Natural killer cell (primary cell): ENCODE results near the gene BTBD9. TPM values are rescaled to one million over a fixed set of nuclear protein-coding genes. Genes with fewer than 3 reads are reported as not detected.

Experiments used
- ATAC-seq, 3 donors: fragments of 150-1000 bp in 2 of 3; fragments of 200-7000 bp in 1 of 3; cut with Tn5 transposase; 1 replicate in 1 of 3; 2 replicates in 2 of 3; pipeline ENCODE4 v1.10.0; 2021; ENCODE audit warnings: mild to moderate bottlenecking in 2 of 3, moderate library complexity in 2 of 3
- DNase-seq, 2 donors: peaks; one replicate each; pipeline versions ENCODE4 v3.0.0 to v3.0.0-alpha.2; 2013 to 2021; ENCODE audit warnings: mixed read lengths in 1 of 2
- H3K27ac ChIP-seq: one replicate; pipeline ENCODE4 v1.5.1; 2013; ENCODE audit warnings: mild to moderate bottlenecking, low read length
- H3K27me3 ChIP-seq: one replicate; pipeline ENCODE4 v1.6.1; 2013; ENCODE audit warnings: low read length; ENCODE audit not compliant: control insufficient read depth, insufficient read depth
- H3K36me3 ChIP-seq: one replicate; pipeline ENCODE4 v1.6.1; 2013; ENCODE audit warnings: low read length; ENCODE audit not compliant: control insufficient read depth, insufficient read depth
- H3K4me1 ChIP-seq: one replicate; pipeline ENCODE4 v1.6.1; 2013; ENCODE audit warnings: low read length; ENCODE audit not compliant: control insufficient read depth, insufficient read depth
- H3K4me3 ChIP-seq: one replicate; pipeline ENCODE4 v1.5.1; 2013; ENCODE audit warnings: low read length
- H3K9me3 ChIP-seq: one replicate; pipeline ENCODE4 v1.6.1; 2013; ENCODE audit warnings: low read length; ENCODE audit not compliant: control insufficient read depth, insufficient read depth
- H3K27ac Mint-ChIP-seq, 2 donors: one replicate each; pipeline ENCODE4 v1.8.0; 2022; ENCODE audit warnings: mild to moderate bottlenecking in 2 of 2, mixed read lengths in 2 of 2, moderate library complexity in 1 of 2
- H3K27me3 Mint-ChIP-seq, 2 donors: one replicate each; pipeline ENCODE4 v1.8.0; 2022; ENCODE audit warnings: low read depth in 2 of 2, mixed read lengths in 2 of 2
- H3K36me3 Mint-ChIP-seq: one replicate; pipeline ENCODE4 v1.8.0; 2022; ENCODE audit warnings: mixed read lengths
- H3K4me1 Mint-ChIP-seq, 2 donors: one replicate each; pipeline ENCODE4 v1.8.0; 2022; ENCODE audit warnings: mixed read lengths in 2 of 2
- H3K4me3 Mint-ChIP-seq: one replicate; pipeline ENCODE4 v1.8.0; 2022; ENCODE audit warnings: mild to moderate bottlenecking, moderate library complexity, mixed read lengths
- H3K9me3 Mint-ChIP-seq, 2 donors: one replicate each; pipeline ENCODE4 v1.8.0; 2022; ENCODE audit warnings: mixed read lengths in 2 of 2
- CTCF ChIP-seq: fragments of 200-600 bp; IDR thresholded peaks from one replicate; pipeline ENCODE4 v1.8.0; 2022; ENCODE audit warnings: antibody characterized with exemption
- WGBS: methylation state at CpG from one replicate; pipeline ENCODE4 v1.1.7; 2013; ENCODE audit warnings: missing lambda C conversion rate; ENCODE audit not compliant: insufficient coverage; 5-methylcytosine and 5-hydroxymethylcytosine counted together
- intact Hi-C: fragments of 100-400 bp; cut with micrococcal nuclease; formaldehyde crosslinking; loops from one replicate; pipeline ENCODE4 v1.14.2; 2022
- total RNA-seq, 4 donors: library from RNA; stranded (reverse); fragments of 120-200 nt in 1 of 4; gene quantifications; one replicate each; pipeline versions ENCODE4 v1.2.3 to v1.2.4, GENCODE V29; 2013 to 2022

The BTBD9 gene
- total RNA-seq, 3 donors from 2014 or later (not counting 1 experiment from before 2014, with no cell fraction given) = 51.6 to 70.3 (median 54.3) TPM

- intact Hi-C loops = no loop called here
- ATAC-seq = no peak
- no peaks in the 10 kb centered on the region for H3K27me3 ChIP-seq
- 67% methylated on average over 6 of the region's 9 CpGs for WGBS
- Mint-ChIP-seq H3K27me3 (no peaks in the 10 kb centered on the region), H3K4me1 (peaks cover 17 to 24% of the 10 kb centered on the region in 2 donors), H3K9me3 (no peaks in the 10 kb centered on the region), H3K4me3 (no peak overlapping the region), H3K36me3 (no peaks in the 10 kb centered on the region), H3K27ac (no peak overlapping the region)
- H3K36me3 ChIP-seq = no peaks in the 10 kb centered on the region
- TF ChIP-seq CTCF = no peak
- H3K4me3 ChIP-seq = no peak overlapping the region
- DNase-seq = no peak
- no peaks in the 10 kb centered on the region for H3K4me1 ChIP-seq
- H3K9me3 ChIP-seq = no peaks in the 10 kb centered on the region
- no peak overlapping the region for H3K27ac ChIP-seq
Observed at GRCh38 chr6:38477680-38478260, 162.0 kb downstream of the BTBD9 start.

- DNase-seq (no peak), ATAC-seq (no peak)
- intact Hi-C loops = no loop called here
- Histone ChIP-seq H3K27ac (no peak overlapping the region), H3K36me3 (no peaks in the 10 kb centered on the region), H3K9me3 (no peaks in the 10 kb centered on the region), H3K27me3 (no peaks in the 10 kb centered on the region), H3K4me1 (no peaks in the 10 kb centered on the region), H3K4me3 (no peak overlapping the region)
- Mint-ChIP-seq H3K36me3 (no peaks in the 10 kb centered on the region), H3K27me3 (no peaks in the 10 kb centered on the region), H3K4me1 (peaks cover 17 to 24% of the 10 kb centered on the region in 2 donors), H3K27ac (peak overlapping the region in 1 of 2 donors; percentile 49), H3K9me3 (no peaks in the 10 kb centered on the region), H3K4me3 (no peak overlapping the region)
- 80% methylated on average over 1 of the region's 1 CpG for WGBS
- no peak for TF ChIP-seq CTCF
Observed at GRCh38 chr6:38476888-38477287, 162.8 kb downstream of the BTBD9 start.

GRCh38 chr6:38476141-38476540, 163.6 kb downstream of the BTBD9 start:
- Histone ChIP-seq H3K36me3 (no peaks in the 10 kb centered on the region), H3K4me3 (no peak overlapping the region), H3K9me3 (no peaks in the 10 kb centered on the region), H3K27ac (no peak overlapping the region), H3K27me3 (no peaks in the 10 kb centered on the region), H3K4me1 (no peaks in the 10 kb centered on the region)
- Mint-ChIP-seq H3K36me3 (no peaks in the 10 kb centered on the region), H3K27me3 (no peaks in the 10 kb centered on the region), H3K4me1 (peaks cover 17 to 24% of the 10 kb centered on the region in 2 donors), H3K9me3 (no peaks in the 10 kb centered on the region), H3K4me3 (no peak overlapping the region), H3K27ac (no peak overlapping the region)
- intact Hi-C loops = no loop called here
- ATAC-seq (no peak), DNase-seq (no peak)
- TF ChIP-seq CTCF = no peak
- 88% methylated on average over 1 of the region's 1 CpG for WGBS

GRCh38 chr6:38470548-38470947, 169.2 kb downstream of the BTBD9 start:
- H3K36me3 ChIP-seq = no peaks in the 10 kb centered on the region
- H3K4me3 Mint-ChIP-seq = no peak overlapping the region
- H3K27ac Mint-ChIP-seq = no peak overlapping the region
- H3K4me1 ChIP-seq = no peaks in the 10 kb centered on the region
- no peaks in the 10 kb centered on the region for H3K27me3 Mint-ChIP-seq
- no peak for ATAC-seq
- no peaks in the 10 kb centered on the region for H3K9me3 Mint-ChIP-seq
- H3K9me3 ChIP-seq = no peaks in the 10 kb centered on the region
- H3K27ac ChIP-seq = no peak overlapping the region
- 100% methylated on average over 1 of the region's 3 CpGs for whole genome bisulfite sequencing
- intact Hi-C loops = no loop called here
- no peaks in the 10 kb centered on the region for H3K36me3 Mint-ChIP-seq
- no peak for TF ChIP-seq CTCF
- H3K4me1 Mint-ChIP-seq = peaks cover 0 to 5% of the 10 kb centered on the region in 2 donors
- no peak for DNase-seq
- H3K27me3 ChIP-seq = no peaks in the 10 kb centered on the region
- no peak overlapping the region for H3K4me3 ChIP-seq
